Spleen (tissue), 7 donors: ENCODE data around the gene COBLL1.
"Not testable (repeated sequence)": the region's sequence is repeated elsewhere in the genome, so short reads cannot be mapped to it uniquely, and the experiment has no call there.

Experiments used
- POLR2A ChIP-seq, 3 donors: fragments of 450-650 bp; IDR thresholded peaks; one replicate each; pipeline ENCODE4 v1.5.1; 2017; ENCODE audit warnings: antibody characterized with exemption in 3 of 3, mild to moderate bottlenecking in 1 of 3
- POLR2AphosphoS5 ChIP-seq, 3 donors: sonication (generic); formaldehyde crosslinking; IDR thresholded peaks; one replicate each; pipeline ENCODE4 v1.5.1; 2017; ENCODE audit warnings: antibody characterized with exemption in 3 of 3
- TF ChIP-seq, protein P1 (sequence below), 11 experiments: fragments of 200-600 bp in 7 of 11; fragments of 450-650 bp in 4 of 11; sonication (generic) in 4 of 11; IDR thresholded peaks in 8 of 11; conservative IDR thresholded peaks in 3 of 11; 1 replicate in 7 of 11; 2 replicates in 4 of 11; pipeline versions ENCODE4 v1.4.0 to v1.8.0; 2016 to 2021; ENCODE audit warnings: antibody characterized with exemption in 11 of 11, inconsistent platforms in 4 of 11, mild to moderate bottlenecking in 1 of 11
- donor health status: DM: no; HTN: no; CAD: no; lungs with moderate emphysema.
- donor health status: DM: no; HTN: no; CAD: no.
- donor health status: DM: no; HTN: no; CAD: no.

DNA sequence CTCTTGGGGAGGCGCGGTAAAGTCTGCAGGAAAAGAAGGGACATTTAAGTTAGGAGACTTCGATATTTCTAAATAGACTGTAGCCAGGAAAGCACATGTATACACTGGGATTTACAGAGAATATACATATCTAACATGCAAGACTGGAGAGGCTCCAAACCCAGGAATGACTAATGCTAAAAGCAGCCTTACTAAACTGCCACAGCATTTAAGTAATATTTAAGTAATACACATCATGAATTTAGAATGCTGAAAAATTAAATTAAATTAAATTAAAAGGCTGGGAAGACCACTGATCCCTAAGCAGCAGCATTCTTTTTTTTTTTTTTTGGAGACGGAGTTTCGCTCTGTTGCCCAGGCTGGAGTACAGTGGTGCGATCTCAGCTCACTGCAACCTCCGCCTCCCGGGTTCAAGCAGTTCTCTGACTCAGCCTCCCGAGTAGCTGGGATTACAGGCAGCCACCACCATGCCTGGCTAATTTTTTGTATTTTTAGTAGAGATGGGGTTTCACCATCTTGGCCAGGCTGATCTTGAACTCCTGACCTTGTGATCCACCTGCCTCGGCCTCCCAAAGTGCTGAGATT, 131.3 kb downstream of the COBLL1 start:
- TF ChIP-seq, protein P1, sequence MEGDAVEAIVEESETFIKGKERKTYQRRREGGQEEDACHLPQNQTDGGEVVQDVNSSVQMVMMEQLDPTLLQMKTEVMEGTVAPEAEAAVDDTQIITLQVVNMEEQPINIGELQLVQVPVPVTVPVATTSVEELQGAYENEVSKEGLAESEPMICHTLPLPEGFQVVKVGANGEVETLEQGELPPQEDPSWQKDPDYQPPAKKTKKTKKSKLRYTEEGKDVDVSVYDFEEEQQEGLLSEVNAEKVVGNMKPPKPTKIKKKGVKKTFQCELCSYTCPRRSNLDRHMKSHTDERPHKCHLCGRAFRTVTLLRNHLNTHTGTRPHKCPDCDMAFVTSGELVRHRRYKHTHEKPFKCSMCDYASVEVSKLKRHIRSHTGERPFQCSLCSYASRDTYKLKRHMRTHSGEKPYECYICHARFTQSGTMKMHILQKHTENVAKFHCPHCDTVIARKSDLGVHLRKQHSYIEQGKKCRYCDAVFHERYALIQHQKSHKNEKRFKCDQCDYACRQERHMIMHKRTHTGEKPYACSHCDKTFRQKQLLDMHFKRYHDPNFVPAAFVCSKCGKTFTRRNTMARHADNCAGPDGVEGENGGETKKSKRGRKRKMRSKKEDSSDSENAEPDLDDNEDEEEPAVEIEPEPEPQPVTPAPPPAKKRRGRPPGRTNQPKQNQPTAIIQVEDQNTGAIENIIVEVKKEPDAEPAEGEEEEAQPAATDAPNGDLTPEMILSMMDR (IDR thresholded peaks at IDR 0.05 in 8 of 11, conservative IDR thresholded peaks at IDR 0.05 in 3 of 11) = not testable (repeated sequence)
- TF ChIP-seq POLR2A, POLR2AphosphoS5 (IDR thresholded peaks at IDR 0.05): not testable (repeated sequence)
